HG02588 (cell line): Measurements from ENCODE around the gene NEXN.
A peak's percentile ranks its signal among the peaks of the same experiment; 100 is the strongest.
"Not testable (repeated sequence)": the region's sequence is repeated elsewhere in the genome, so short reads cannot be mapped to it uniquely, and the experiment has no call there.

ENCODE experiments used
- ATAC-seq: cut with Tn5 transposase; IDR thresholded peaks from one replicate; pipeline ENCODE4 v1.9.1; 2021; ENCODE audit warnings: mild to moderate bottlenecking, moderate library complexity; ENCODE audit not compliant: unreplicated experiment

Gene NEXN

GRCh38 chr1:77905603-77906002 lies 17.2 kb downstream of the NEXN start:
- no peak for ATAC-seq

- no peak for ATAC-seq
Observed at GRCh38 chr1:77906019-77906545, 17.7 kb downstream of the NEXN start.

- no peak for ATAC-seq
Observed at GRCh38 chr1:77906624-77907023, 18.2 kb downstream of the NEXN start.

DNA sequence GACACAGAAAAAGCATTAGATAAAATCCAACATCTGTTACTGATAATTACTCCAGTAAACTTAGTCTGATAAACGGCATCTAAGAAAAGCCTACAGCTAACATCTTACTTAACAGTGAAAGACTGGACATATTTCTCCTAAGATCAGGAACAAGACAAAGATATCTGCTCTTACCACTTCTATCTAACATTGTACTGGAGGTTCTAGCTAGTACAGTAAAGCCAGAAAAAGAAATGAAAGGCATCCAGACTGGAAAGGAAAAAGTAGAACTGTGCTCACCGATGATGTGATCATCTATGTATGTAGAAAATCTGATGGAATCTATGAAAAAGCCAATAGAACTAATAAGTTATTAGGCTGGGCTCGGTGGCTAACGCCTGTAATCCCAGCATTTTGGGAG lies 21.7 kb downstream of the NEXN start:
- no peak for ATAC-seq

DNA sequence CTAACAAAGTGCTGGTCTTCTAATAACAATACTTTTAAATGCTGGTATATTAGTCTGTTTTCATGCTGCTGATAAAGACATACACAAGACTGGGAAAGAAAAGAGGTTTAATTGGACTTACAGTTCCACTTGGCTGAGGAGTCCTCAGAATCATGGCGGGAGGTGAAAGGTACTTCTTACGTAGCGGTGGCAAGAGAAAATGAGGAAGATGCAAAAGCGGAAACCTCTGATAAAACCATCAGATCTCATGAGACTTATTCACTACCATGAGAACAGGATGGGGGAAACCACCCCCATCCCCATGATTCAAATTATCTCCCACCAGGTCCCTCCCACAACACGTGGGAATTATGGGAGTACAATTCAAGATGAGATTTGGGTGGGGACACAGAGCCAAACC lies 30.5 kb downstream of the NEXN start:
- ATAC-seq = not testable (repeated sequence)

GRCh38 chr1:77925518-77925917 lies 37.1 kb downstream of the NEXN start:
- ATAC-seq = no peak

DNA sequence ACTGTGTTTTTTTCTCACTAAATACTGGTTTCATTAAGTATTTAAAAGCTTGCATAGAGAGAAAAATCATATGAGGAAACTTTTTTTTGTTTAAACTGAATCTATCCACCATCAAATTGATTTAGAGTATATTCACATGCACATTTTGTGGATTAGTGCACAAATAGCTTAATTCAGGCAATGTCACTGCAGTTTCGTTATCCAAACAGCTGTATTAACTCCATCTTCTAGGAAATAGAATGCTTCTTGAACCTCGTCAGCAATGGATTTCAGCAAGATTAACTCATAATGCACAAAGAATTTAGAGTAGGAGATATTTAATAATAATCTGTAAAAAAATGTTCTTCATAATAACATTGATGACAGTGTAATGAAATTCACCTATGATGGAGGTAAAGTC lies 37.5 kb downstream of the NEXN start:
- no peak for ATAC-seq

GRCh38 chr1:77926561-77927357 lies 38.3 kb downstream of the NEXN start:
- no peak for ATAC-seq

GRCh38 chr1:77927414-77927813 lies 39.0 kb downstream of the NEXN start:
- no peak for ATAC-seq

GRCh38 chr1:77929806-77930205 lies 41.4 kb downstream of the NEXN start:
- ATAC-seq = no peak

DNA sequence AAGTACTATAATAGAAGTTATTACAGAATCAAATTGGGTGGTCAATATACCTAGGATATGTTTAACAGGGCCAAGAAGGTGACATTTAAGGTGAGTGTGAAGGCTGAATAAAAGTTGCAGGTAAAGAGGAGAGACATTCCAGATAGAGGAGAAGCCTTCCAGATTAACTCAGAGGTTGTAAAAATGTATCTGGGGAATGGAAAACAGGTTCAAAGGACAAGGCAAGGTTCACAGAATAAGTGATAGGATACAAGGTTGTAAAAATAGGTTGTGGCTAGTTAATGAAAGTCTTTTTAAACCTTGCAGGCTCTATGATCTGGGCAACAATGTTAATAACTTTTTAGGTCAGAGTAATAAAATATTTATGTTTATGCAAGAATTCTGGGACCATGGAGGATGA lies 50.2 kb downstream of the NEXN start:
- no peak for ATAC-seq

GRCh38 chr1:77940921-77941570 lies 52.6 kb downstream of the NEXN start:
- ATAC-seq = no peak

- no peak for ATAC-seq
Observed at GRCh38 chr1:77942400-77943140, 54.1 kb downstream of the NEXN start.

DNA sequence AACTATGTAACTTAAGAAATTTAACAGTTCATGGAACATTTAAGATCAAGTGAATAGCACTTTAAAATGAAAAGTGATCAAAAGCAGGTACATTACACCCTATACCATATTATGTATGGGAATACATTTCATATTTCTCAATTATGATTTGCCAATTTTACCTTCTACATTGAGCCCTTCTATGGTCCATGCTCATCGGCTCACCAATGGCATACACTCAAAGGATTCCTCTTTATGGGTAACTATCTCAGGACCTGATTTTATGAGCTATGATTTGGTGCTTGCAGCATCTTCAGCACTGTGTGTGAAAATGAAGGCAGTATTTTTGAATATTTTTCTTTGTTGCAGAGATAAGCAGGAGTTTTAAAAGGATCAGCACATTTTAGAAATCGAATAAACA lies 56.9 kb downstream of the NEXN start:
- no peak for ATAC-seq

DNA sequence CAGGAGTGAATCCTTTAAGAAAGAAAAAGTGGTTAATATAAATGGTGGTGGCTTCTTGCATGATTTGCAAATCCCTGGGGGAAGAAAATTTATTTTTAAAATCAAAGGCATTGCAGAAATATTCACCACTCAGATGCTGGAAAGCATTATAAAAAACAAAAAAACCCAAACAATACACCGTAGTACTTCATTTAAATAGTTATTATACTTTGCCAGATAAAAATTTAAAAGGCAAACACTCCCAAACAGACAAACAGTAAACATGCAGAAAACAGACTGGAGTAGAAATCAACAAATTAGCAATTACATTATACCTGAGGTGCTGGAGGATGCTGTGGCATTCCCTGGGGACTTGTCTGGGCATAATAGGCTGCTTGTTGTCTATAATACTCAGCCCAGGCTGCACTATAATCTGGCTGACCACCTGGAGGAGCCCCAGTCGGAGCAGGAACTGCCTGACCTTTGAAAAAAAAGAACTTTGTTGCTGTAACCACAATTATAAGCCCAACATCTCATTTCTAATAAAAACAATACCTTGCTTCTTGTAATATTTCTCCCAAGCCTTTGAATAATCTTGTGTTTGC lies 60.5 kb downstream of the NEXN start:
- no peak for ATAC-seq

GRCh38 chr1:77950873-77951272 lies 62.4 kb downstream of the NEXN start:
- peak; percentile 50 for ATAC-seq

GRCh38 chr1:77951328-77951727 lies 62.9 kb downstream of the NEXN start:
- no peak for ATAC-seq

GRCh38 chr1:77953907-77954306 lies 65.5 kb downstream of the NEXN start:
- no peak for ATAC-seq

DNA sequence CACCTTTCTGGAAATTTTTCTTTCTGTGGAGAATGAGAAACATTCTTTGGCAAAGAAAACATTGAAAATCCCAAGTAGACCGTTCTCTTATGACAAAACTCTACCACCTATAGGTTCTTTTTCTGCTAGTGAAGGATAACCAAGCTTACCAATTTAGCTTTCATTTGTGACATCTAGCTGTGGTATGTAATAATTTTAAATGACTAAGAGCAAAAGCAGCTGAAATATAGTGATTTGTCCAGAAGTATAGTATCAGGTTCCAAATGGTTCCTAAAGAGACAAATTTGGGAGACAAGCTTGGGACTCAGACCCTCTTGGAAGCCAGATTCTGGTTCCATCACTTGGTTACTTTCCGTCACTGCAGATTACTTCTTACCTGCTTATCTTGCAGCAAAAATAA lies 66.1 kb downstream of the NEXN start:
- no peak for ATAC-seq

DNA sequence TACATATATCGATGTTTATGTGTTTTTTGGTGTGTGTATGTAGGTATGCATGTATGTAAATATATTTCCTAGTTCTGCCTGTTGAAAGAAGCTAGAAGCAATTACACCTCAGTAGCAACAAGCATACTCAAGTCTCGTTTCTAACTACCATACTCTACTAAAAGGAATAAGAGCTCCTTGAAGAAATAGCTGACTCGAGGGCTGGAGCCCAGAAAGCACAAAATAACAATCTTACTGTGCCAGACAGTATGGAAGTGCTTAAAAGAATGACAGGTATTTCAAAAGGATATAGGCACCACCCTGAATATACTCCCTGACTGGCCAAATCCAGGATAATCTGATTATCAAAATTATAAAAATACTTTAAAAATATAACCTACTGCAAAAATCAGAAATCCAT lies 67.3 kb downstream of the NEXN start:
- ATAC-seq = no peak

DNA sequence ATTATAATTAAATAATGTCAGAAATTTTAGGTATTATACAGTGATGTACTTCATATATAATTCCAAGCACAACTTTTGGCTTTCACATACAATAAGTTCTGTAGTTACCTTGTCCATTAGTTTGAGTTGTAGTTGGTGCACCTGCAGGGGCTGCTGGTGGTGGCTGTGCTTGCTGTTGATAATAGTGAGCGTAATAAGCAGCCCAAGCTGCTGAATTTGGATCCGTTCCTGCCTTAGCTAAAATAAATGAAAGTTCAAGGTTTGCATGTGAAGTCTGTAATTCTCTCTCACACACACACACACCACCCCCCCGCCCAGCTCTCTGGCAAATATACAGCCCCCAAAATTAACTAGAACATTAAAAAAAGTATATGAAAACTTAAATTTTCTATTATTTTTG lies 68.0 kb downstream of the NEXN start:
- ATAC-seq = no peak
